Hepatocyte (in vitro differentiated cells): Measurements from ENCODE around the gene PLD2.

ENCODE experiments used
- CTCF ChIP-seq: fragments of 200-600 bp; sonication (generic); IDR thresholded peaks from 2 replicates; pipeline ENCODE4 v1.5.1; 2016; ENCODE audit warnings: antibody characterized with exemption, mild to moderate bottlenecking; ENCODE audit not compliant: poor library complexity
- EZH2 ChIP-seq: fragments of 200-600 bp; sonication (generic); IDR thresholded peaks from 2 replicates; pipeline ENCODE4 v1.6.1; 2016; ENCODE audit warnings: antibody characterized with exemption, mild to moderate bottlenecking, borderline replicate concordance
- EZH2phosphoT487 ChIP-seq: fragments of 200-600 bp; sonication (generic); IDR thresholded peaks from one replicate; pipeline ENCODE4 v1.6.1; 2018; ENCODE audit warnings: antibody characterized with exemption, mild to moderate bottlenecking, low read depth, moderate library complexity; ENCODE audit not compliant: unreplicated experiment, severe bottlenecking

DNA sequence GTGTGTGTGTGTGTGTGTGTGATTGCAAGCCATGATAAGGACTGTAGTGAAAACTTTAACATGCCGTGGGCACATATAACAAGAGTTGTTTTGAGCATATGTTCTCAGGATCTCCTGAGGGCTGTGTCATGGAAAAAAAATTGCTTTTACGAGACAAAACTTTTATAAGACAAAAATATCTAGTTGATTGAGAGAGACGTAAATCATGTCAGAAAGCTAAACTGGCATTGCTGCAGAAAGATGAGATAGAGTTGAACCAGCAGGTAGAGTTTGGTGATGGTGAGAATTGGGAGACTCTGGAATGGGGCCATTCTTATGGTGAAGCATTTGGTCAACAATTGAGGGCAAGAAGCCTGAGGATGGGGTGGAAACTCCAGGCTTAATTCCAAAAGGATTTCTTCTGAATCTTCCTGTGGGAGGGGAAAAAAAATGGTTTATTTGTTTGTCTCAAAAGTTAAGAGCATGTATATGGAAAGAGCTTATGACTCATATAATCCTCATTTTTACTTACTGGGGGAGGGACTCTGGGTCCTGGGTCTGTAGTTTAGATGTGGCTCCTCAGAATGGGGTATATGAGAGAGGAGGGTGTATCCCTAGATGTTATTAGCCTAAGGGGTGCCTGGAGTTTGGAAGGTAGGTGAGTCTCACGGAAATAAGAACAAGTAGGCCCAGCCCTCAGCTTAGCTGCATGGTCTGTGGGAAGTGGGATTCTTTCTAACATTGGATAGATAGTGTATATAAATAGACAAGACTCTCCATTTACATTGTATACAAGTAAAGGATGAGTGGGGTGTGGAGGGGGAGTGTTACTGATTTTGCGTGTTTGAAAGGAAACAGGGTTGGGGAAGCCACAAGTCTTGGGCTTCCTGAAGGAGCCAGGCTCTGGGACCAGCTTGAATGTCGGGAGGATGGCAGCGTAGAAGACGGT lies 33.3 kb downstream of the PLD2 start:
- TF ChIP-seq CTCF (no peak), EZH2 (no peak), EZH2phosphoT487 (no peak)
